K562 treated with DMSO at 1 percent for 48 hours (cell line): ENCODE results near the gene KIAA1217. TPM values are rescaled to one million over a fixed set of nuclear protein-coding genes. Genes with fewer than 3 reads are reported as not detected.

Experiments used
- total RNA-seq: library from RNA; unstranded; fragments of 300-600 nt; gene quantifications from 2 replicates; pipeline ENCODE4 v1.2.3, GENCODE V29; 2022; ENCODE audit warnings: low replicate concordance; ENCODE audit errors: extremely low read depth

KIAA1217 gene
- not detected in 2 replicates for total RNA-seq

DNA sequence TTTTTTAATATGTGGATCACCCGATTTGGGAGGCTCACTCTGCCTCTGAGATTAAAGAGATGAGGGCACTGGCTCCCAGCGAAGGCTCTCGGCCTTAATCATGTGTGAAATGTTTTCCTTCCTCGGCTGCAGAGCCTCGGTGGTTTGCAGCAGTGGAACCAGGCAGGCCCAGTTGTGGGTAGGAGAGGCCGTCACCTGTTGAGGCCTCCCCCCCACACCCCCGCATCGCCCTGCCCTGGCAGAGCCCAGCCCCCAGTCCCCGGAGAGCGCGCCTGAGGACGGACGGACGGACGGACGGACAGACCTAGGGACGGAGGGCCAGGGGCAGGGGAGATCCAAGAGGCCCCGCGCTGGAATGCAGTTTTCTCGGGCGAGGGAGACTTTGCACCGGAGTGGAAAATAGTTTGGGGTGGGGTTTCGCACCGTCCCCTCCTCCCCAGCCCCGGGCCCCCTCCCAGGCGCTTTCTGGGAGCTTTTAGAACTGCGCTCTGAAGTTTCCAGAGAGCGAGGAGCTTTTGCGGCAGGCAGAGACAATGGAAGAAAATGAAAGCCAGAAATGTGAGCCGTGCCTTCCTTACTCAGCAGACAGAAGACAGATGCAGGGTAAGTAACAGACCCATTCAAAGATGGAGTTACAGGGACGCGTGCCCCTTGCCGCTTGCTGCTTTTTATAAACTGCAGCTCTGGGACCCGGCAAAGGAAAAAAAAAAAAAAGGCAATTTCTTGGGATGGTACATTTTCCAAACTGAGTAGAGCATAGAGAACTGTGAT, at the start of gene KIAA1217:
KIAA1217 (plus strand) TSS at position 478 of the 771 bp plus-strand sequence; CDS start at position 534, 56 bp downstream.

